ENCODE data around the gene PNPLA2. TPM values are rescaled to one million over a fixed set of nuclear protein-coding genes. Genes with fewer than 3 reads are reported as not detected.

Gene PNPLA2
- total and polyA plus RNA-seq, 7 donors: 64.8 to 247 (median 125) TPM

DNA sequence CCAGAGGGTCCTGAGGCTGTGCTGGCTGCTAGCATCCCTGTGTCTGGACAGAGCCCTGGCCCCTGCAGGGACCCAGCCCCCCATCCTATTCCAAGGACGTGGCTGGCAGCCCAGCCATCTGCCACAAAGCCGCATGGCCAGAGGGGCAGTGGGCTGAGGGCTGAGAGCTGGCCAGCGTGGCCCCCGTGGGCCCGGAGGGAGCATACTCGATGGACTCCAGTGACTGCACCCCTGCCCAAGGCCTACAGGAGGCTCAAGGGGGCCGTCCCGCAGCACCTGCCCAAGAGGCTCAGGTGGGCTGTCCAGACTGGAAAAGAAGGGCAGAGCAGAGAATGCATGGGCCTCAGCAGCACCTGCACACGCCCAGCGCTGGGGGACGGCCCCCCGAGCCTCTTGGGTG is 37.1 kb downstream of the PNPLA2 start:
- Histone ChIP-seq H3K4me1 (peaks cover 4% of the 10 kb centered on the region), H3K36me3 (ENCODE audit: insufficient read depth in 1 of 2, low read depth in 1 of 2) (no peaks in the 10 kb centered on the region), H3K27me3 (ENCODE audit: insufficient read depth in 3 of 3, low read length in 2 of 3) (no peaks in the 10 kb centered on the region), H3K27ac (no peak overlapping the region), H3K4me3 (no peak overlapping the region), H3K9me3 (no peaks in the 10 kb centered on the region)
- no peak for DNase-seq
- 74 to 86% (median 78%) methylated on average over 11 to 12 of the region's 12 CpGs for WGBS, 3 donors
- no peak for ATAC-seq
- TF ChIP-seq, protein P1, sequence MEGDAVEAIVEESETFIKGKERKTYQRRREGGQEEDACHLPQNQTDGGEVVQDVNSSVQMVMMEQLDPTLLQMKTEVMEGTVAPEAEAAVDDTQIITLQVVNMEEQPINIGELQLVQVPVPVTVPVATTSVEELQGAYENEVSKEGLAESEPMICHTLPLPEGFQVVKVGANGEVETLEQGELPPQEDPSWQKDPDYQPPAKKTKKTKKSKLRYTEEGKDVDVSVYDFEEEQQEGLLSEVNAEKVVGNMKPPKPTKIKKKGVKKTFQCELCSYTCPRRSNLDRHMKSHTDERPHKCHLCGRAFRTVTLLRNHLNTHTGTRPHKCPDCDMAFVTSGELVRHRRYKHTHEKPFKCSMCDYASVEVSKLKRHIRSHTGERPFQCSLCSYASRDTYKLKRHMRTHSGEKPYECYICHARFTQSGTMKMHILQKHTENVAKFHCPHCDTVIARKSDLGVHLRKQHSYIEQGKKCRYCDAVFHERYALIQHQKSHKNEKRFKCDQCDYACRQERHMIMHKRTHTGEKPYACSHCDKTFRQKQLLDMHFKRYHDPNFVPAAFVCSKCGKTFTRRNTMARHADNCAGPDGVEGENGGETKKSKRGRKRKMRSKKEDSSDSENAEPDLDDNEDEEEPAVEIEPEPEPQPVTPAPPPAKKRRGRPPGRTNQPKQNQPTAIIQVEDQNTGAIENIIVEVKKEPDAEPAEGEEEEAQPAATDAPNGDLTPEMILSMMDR (IDR thresholded peaks at IDR 0.05): no peak
- intact Hi-C loops (cut with DNase I): no loop called here

DNA sequence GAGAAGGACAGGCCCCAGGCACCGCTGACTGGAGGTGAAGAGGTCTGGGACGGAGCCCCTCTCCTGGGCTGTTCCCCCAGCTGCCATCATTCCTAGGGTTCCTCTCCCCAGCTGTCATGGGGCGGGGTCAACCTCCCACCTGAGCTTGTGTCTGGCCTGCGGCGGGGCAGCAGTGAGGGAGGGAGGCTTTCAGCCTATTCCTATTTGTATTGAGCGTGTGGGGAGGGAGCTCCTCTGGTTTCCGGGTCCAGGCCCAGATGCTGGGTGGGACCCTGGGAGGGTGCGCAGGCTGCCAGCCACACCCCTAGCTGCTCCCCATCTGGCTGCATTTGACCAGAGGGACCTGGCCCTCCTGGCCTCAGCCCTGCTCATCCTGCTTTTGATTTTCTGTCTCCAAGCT is 37.7 kb downstream of the PNPLA2 start:
- intact Hi-C loops (cut with DNase I): no loop called here
- no peak for DNase-seq
- Histone ChIP-seq H3K9me3 (no peaks in the 10 kb centered on the region), H3K4me1 (peaks cover 4% of the 10 kb centered on the region), H3K27ac (no peak overlapping the region), H3K27me3 (ENCODE audit: insufficient read depth in 3 of 3, low read length in 2 of 3) (no peaks in the 10 kb centered on the region), H3K36me3 (ENCODE audit: insufficient read depth in 1 of 2, low read depth in 1 of 2) (no peaks in the 10 kb centered on the region), H3K4me3 (no peak overlapping the region)
- no peak for ATAC-seq
- TF ChIP-seq, protein P1 (IDR thresholded peaks at IDR 0.05): no peak
- 72 to 75% (median 73%) methylated on average over 4 to 8 of the region's 8 CpGs for WGBS, 3 donors

DNA sequence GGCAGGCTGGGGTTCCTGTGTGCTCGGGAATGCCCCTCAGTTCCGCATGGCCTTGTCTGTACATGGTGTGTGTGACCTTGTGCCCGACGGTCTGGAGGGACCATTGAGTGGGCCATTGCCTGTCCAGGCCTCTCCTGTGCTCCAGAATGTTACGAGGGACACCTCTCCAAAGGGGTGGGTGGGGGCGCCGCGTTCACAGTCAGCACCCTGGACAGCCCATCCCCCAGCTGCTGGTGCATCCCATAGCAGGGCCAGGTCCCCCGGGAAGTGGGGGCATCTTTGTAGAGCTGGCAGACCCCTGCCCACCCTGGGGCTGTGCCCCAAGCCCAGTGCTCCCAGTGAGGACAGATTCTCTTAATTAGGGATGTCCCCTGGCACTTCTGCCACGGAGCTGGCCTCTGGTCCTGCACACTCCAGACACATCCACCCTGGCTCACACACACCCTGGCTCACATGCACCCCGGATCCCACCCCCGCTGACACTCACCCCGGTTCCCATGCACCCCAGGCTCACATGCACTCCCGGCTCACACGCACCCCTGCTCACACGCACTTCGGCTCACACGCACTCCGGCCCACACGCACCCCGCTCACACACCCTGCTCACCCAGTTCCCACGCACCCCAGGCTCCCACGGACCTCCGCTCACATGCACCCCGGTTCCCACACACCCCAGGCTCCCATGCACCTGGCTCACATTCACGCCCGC is 39.5 kb downstream of the PNPLA2 start:
- intact Hi-C loops (cut with DNase I): no loop called here
- WGBS, 3 donors: 82 to 88% (median 84%) methylated on average over 27 of the region's 27 CpGs
- ATAC-seq: no peak
- Histone ChIP-seq H3K27me3 (ENCODE audit: insufficient read depth in 3 of 3, low read length in 2 of 3) (no peaks in the 10 kb centered on the region), H3K4me1 (peaks cover 4% of the 10 kb centered on the region), H3K9me3 (no peaks in the 10 kb centered on the region), H3K36me3 (ENCODE audit: insufficient read depth in 1 of 2, low read depth in 1 of 2) (peaks cover 0 to 5% of the 10 kb centered on the region in 2 donors), H3K27ac (no peak overlapping the region), H3K4me3 (no peak overlapping the region)
- DNase-seq: no peak
- TF ChIP-seq, protein P1 (IDR thresholded peaks at IDR 0.05): no peak

DNA sequence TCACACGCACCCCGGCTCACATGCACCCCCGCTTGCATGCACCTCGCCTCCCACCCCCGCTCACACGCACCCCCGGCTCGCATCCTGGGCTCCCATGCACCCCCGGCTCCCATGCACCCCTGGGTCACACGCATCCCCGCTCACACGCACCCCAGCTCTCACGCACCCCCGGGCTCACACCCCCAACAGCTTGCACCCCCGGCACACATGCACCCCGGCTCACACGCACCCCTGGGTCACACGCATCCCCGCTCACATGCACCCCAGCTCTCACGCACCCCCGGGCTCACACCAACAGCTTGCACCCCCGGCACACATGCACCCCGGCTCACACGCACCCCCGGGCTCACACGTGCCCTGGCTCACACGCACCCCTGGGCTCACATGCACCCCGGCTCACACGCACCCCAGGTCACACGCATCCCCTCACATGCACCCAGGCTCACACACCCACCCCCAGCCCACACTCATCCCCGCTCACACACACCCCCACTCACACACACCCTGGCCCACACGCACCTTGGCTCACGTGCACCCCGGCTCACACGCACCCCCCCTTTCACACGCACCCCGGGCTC is 40.1 kb downstream of the PNPLA2 start:
- Histone ChIP-seq H3K9me3 (no peaks in the 10 kb centered on the region), H3K27me3 (ENCODE audit: insufficient read depth in 3 of 3, low read length in 2 of 3) (no peaks in the 10 kb centered on the region), H3K4me3 (no peak overlapping the region), H3K4me1 (peaks cover 4% of the 10 kb centered on the region), H3K36me3 (ENCODE audit: insufficient read depth in 1 of 2, low read depth in 1 of 2) (peaks cover 0 to 10% of the 10 kb centered on the region in 2 donors), H3K27ac (no peak overlapping the region)
- TF ChIP-seq, protein P1 (IDR thresholded peaks at IDR 0.05): no peak
- intact Hi-C loops (cut with DNase I): no loop called here
- ATAC-seq (no peak), DNase-seq (no peak)
- WGBS, 3 donors: 88 to 91% (median 90%) methylated on average over 35 to 37 of the region's 37 CpGs

All from psoas muscle (tissue), 8 donors.